Trophoblast cell (in vitro differentiated cells and primary cell): ENCODE measurements around the gene PLCD4.

Source experiments
- DNase-seq, 2 donors: peaks; one replicate each; pipeline ENCODE4 v3.0.0-alpha.2; 2016
- H2AFZ ChIP-seq: 2 replicates; pipeline ENCODE4 v1.6.1; 2013; ENCODE audit warnings: low read length, moderate library complexity, mild to moderate bottlenecking; ENCODE audit not compliant: insufficient read depth, poor library complexity
- H2AK5ac ChIP-seq: 2 replicates; pipeline ENCODE4 v1.6.1; 2013; ENCODE audit warnings: mild to moderate bottlenecking, low read length
- H2BK120ac ChIP-seq: 2 replicates; pipeline ENCODE4 v1.6.1; 2013; ENCODE audit warnings: low read length, mild to moderate bottlenecking, moderate library complexity; ENCODE audit not compliant: insufficient read depth, poor library complexity
- H2BK12ac ChIP-seq: 2 replicates; pipeline ENCODE4 v1.6.1; 2013; ENCODE audit warnings: mild to moderate bottlenecking, low read length, moderate library complexity
- H2BK5ac ChIP-seq: 2 replicates; pipeline ENCODE4 v1.6.1; 2013; ENCODE audit warnings: low read length, low read depth, moderate library complexity, mild to moderate bottlenecking; ENCODE audit not compliant: poor library complexity
- H3K14ac ChIP-seq: 2 replicates; pipeline ENCODE4 v1.6.1; 2013; ENCODE audit warnings: mild to moderate bottlenecking, low read length
- H3K18ac ChIP-seq: 2 replicates; pipeline ENCODE4 v1.6.1; 2013; ENCODE audit warnings: mild to moderate bottlenecking, low read length
- H3K23ac ChIP-seq: 2 replicates; pipeline ENCODE4 v1.6.1; 2013; ENCODE audit warnings: low read length
- H3K27ac ChIP-seq: 2 replicates; pipeline ENCODE4 v1.5.1; 2013; ENCODE audit warnings: low read depth, mild to moderate bottlenecking, inconsistent platforms, low read length, moderate library complexity
- H3K27me3 ChIP-seq: 2 replicates; pipeline ENCODE4 v1.6.1; 2013; ENCODE audit warnings: inconsistent platforms, mild to moderate bottlenecking, low read length, moderate library complexity; ENCODE audit not compliant: insufficient read depth
- H3K36me3 ChIP-seq, 2 experiments: 1 replicate in 1 of 2; 2 replicates in 1 of 2; pipeline ENCODE4 v1.6.1; 2013; ENCODE audit warnings: low read length in 2 of 2, mild to moderate bottlenecking in 2 of 2, moderate library complexity in 1 of 2; ENCODE audit not compliant: insufficient read depth in 2 of 2, control insufficient read depth in 1 of 2
- H3K4ac ChIP-seq: 2 replicates; pipeline ENCODE4 v1.6.1; 2013; ENCODE audit warnings: low read depth, mild to moderate bottlenecking, low read length, moderate library complexity
- H3K4me1 ChIP-seq, 2 experiments: 1 replicate in 1 of 2; 2 replicates in 1 of 2; pipeline ENCODE4 v1.6.1; 2013; ENCODE audit warnings: low read length in 2 of 2, mild to moderate bottlenecking in 2 of 2, moderate library complexity in 1 of 2; ENCODE audit not compliant: insufficient read depth in 2 of 2, control insufficient read depth in 1 of 2
- H3K4me2 ChIP-seq: 2 replicates; pipeline ENCODE4 v1.6.1; 2013; ENCODE audit warnings: inconsistent platforms, mild to moderate bottlenecking, low read length, moderate library complexity
- H3K4me3 ChIP-seq: 2 replicates; pipeline ENCODE4 v1.5.1; 2013; ENCODE audit warnings: mild to moderate bottlenecking, low read depth, low read length, inconsistent platforms
- H3K79me1 ChIP-seq: one replicate; pipeline ENCODE4 v1.6.1; 2013; ENCODE audit warnings: low read length
- H3K79me2 ChIP-seq: 2 replicates; pipeline ENCODE4 v1.6.1; 2013; ENCODE audit warnings: low read length, mild to moderate bottlenecking; ENCODE audit not compliant: control insufficient read depth, insufficient read depth, poor library complexity
- H3K9ac ChIP-seq: 2 replicates; pipeline ENCODE4 v1.6.1; 2013; ENCODE audit warnings: mild to moderate bottlenecking, low read length
- H3K9me3 ChIP-seq: 2 replicates; pipeline ENCODE4 v1.6.1; 2013; ENCODE audit warnings: low read depth, mild to moderate bottlenecking, control low read depth, inconsistent platforms, low read length; ENCODE audit not compliant: insufficient read depth
- H4K12ac ChIP-seq: 2 replicates; pipeline ENCODE4 v1.6.1; 2013; ENCODE audit warnings: low read depth, mild to moderate bottlenecking, low read length, moderate library complexity
- H4K8ac ChIP-seq: 2 replicates; pipeline ENCODE4 v1.6.1; 2013; ENCODE audit warnings: low read depth, mild to moderate bottlenecking, low read length, moderate library complexity
- H4K91ac ChIP-seq: one replicate; pipeline ENCODE4 v1.6.1; 2013; ENCODE audit warnings: low read depth, mild to moderate bottlenecking, low read length, moderate library complexity
- WGBS: extraction: QIAGEN DNeasy Blood & Tissue Kit; methylation state at CpG from one replicate; pipeline ENCODE4 v1.1.7; 2013; ENCODE audit warnings: missing lambda C conversion rate; ENCODE audit not compliant: insufficient read length, insufficient coverage; ENCODE audit errors: extremely low coverage; 5-methylcytosine and 5-hydroxymethylcytosine counted together

PLCD4 gene

DNA sequence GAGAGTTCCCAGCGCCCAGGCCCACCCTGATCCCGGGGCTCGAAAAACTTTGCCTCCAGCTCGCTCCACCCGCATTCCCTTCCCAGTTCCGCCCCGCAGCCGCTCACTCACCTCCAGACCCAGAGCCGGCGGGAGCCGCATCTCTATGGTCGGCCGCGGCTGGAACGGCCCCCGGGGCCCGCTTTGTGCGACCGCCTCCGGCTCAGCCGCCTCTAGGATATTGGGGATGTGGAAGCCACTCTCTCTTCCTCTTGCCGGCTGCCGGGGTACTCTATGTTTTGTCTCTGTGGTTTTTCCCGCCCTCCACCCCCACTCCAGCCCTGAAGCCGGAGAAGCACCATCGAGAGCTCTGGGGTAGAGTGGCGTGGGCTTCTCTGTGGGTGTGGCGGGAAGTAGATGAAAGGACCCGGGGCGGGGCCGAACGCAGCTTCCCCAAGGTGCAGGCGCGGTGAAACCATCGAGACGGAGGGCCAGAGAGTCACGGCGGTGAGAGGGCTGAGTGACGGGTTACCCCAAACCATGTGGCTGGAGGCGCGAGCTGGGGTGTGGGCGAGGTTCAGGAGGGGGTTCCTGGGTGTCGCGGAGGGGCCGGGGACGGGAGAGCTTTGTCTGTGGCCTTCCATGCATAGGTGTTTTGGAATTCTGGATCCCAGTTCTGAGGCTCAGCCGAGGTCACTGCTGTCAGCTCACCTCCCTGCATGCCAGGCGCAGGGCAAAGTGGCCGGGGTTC lies 51.7 kb downstream of the PLCD4 start, which contains the start of the genes BCS1L and ZNF142:
BCS1L (plus strand) TSS at position 426 of the 730 bp plus-strand sequence. CDS start 1,305 bp downstream, outside the sequence.
ZNF142 (minus strand) TSS at position 366 of the 730 bp plus-strand sequence. CDS start 3,194 bp downstream, outside the sequence.
- Histone ChIP-seq H3K4ac (peak within 1 kb of the TSS; percentile 72), H3K18ac (peak within 1 kb of the TSS; percentile 60), H3K79me2 (peaks cover 4% of the 10 kb centered on the region), H4K91ac (peak within 1 kb of the TSS; percentile 74), H3K36me3 (peaks cover 41 to 52% of the 10 kb centered on the region in 2 experiments), H2BK120ac (peak within 1 kb of the TSS; percentile 25), H3K9me3 (no peaks in the 10 kb centered on the region), H3K9ac (peak within 1 kb of the TSS; percentile 86), H3K27me3 (no peaks in the 10 kb centered on the region), H2AK5ac (no peak within 1 kb of the TSS), H3K4me3 (peak within 1 kb of the TSS; percentile 92), H3K23ac (no peak within 1 kb of the TSS), H2BK12ac (no peak within 1 kb of the TSS), H3K79me1 (peaks cover 6% of the 10 kb centered on the region), H3K4me2 (peak within 1 kb of the TSS; percentile 78), H3K14ac (peak within 1 kb of the TSS; percentile 73), H2BK5ac (peak within 1 kb of the TSS; percentile 46), H4K12ac (peak within 1 kb of the TSS; percentile 68), H4K8ac (peak within 1 kb of the TSS; percentile 94), H3K4me1 (peaks cover 3 to 4% of the 10 kb centered on the region in 2 experiments), H2AFZ (peak within 1 kb of the TSS; percentile 95), H3K27ac (peak within 1 kb of the TSS; percentile 47)
- WGBS = no CpG with 5 or more reads among the region's 49 CpGs
- peak; percentile 72 to 77 for DNase-seq

DNA sequence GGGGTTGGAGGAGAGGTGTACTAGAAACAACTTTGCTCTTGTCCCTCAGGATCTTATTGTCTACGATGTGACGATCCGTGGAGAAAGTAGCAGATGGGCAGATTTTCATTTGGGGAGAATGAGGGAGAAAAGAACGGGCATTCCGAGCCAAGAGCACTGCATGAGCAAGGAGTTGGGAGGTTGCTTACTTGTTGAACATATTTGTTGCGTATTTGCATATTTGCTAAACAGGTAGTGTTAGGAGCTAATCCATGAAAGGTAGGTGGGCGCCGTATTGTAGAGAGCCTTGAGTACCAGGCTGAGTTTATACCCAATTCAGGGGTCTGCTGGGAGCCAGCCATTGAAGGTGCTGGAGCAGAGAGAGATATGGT lies 52.3 kb downstream of the PLCD4 start:
- Histone ChIP-seq H3K4ac (no peak overlapping the region), H3K18ac (peak overlapping the region; percentile 4), H3K79me2 (peaks cover 4% of the 10 kb centered on the region), H3K4me1 (peaks cover 3 to 4% of the 10 kb centered on the region in 2 experiments), H3K14ac (peak overlapping the region; percentile 0), H2BK12ac (no peak overlapping the region), H4K8ac (peak overlapping the region; percentile 14), H3K79me1 (peaks cover 6% of the 10 kb centered on the region), H3K36me3 (peaks cover 43 to 54% of the 10 kb centered on the region in 2 experiments), H3K23ac (no peak overlapping the region), H4K12ac (no peak overlapping the region), H3K27ac (no peak overlapping the region), H3K9ac (peak overlapping the region; percentile 76), H4K91ac (no peak overlapping the region), H2BK120ac (no peak overlapping the region), H2BK5ac (no peak overlapping the region), H2AFZ (peak overlapping the region; percentile 20), H2AK5ac (no peak overlapping the region), H3K27me3 (no peaks in the 10 kb centered on the region), H3K9me3 (no peaks in the 10 kb centered on the region), H3K4me3 (peak overlapping the region; percentile 92), H3K4me2 (peak overlapping the region; percentile 78)
- DNase-seq = no peak
- no CpG with 5 or more reads among the region's 8 CpGs for WGBS

DNA sequence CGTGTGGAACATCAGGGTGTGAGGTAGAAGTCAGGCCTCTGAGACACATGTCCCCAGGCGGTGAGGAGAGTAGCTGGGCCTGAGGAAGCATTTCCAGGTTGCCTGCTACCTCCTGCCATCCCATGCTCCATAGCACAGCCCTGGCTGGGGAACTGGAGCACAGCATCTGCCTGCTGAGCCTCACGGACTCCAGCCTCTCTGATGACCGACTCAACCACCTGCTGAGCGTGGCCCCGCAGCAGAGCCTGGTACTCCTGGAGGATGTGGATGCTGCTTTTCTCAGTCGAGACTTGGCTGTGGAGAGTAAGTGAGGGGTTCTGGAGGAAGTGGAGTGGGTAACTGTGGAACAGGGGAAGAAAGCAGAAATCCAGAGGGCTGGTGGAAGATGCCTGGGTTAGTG lies 54.7 kb downstream of the PLCD4 start:
- DNase-seq = no peak
- Histone ChIP-seq H2AK5ac (no peak overlapping the region), H3K18ac (no peak overlapping the region), H2BK12ac (no peak overlapping the region), H3K9me3 (no peaks in the 10 kb centered on the region), H4K12ac (no peak overlapping the region), H3K23ac (no peak overlapping the region), H3K4me1 (peaks cover 3 to 4% of the 10 kb centered on the region in 2 experiments), H3K9ac (no peak overlapping the region), H2BK5ac (no peak overlapping the region), H3K4me3 (no peak overlapping the region), H3K4ac (no peak overlapping the region), H4K8ac (no peak overlapping the region), H3K36me3 (peaks cover 45 to 56% of the 10 kb centered on the region in 2 experiments), H4K91ac (no peak overlapping the region), H3K4me2 (no peak overlapping the region), H2BK120ac (no peak overlapping the region), H3K14ac (no peak overlapping the region), H3K79me2 (peaks cover 4% of the 10 kb centered on the region), H2AFZ (no peak overlapping the region), H3K27me3 (no peaks in the 10 kb centered on the region), H3K79me1 (peaks cover 6% of the 10 kb centered on the region), H3K27ac (no peak overlapping the region)
- WGBS = no CpG with 5 or more reads among the region's 7 CpGs

DNA sequence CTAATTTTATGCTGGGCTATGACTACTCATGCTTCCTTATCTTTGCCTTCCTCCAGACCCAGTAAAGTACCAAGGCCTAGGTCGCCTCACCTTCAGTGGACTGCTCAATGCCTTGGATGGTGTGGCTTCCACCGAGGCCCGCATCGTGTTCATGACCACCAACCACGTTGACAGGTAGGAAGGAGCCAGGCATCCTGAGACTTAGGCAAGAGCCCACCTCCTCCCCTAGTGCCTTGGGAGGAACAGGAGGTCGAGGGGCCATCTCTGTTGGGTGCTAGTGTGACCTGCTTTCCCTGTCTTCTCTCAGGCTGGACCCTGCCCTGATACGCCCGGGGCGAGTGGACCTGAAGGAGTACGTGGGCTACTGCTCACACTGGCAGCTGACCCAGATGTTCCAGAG lies 55.1 kb downstream of the PLCD4 start:
- Histone ChIP-seq H3K36me3 (peaks cover 48 to 57% of the 10 kb centered on the region in 2 experiments), H2BK12ac (no peak overlapping the region), H3K9me3 (no peaks in the 10 kb centered on the region), H4K91ac (no peak overlapping the region), H3K18ac (no peak overlapping the region), H2AK5ac (no peak overlapping the region), H4K12ac (no peak overlapping the region), H3K79me2 (peaks cover 4% of the 10 kb centered on the region), H2BK5ac (no peak overlapping the region), H3K4me3 (no peak overlapping the region), H3K4me2 (no peak overlapping the region), H3K14ac (no peak overlapping the region), H3K79me1 (peaks cover 6% of the 10 kb centered on the region), H4K8ac (no peak overlapping the region), H3K9ac (no peak overlapping the region), H2BK120ac (no peak overlapping the region), H2AFZ (no peak overlapping the region), H3K27ac (no peak overlapping the region), H3K4me1 (peaks cover 3 to 4% of the 10 kb centered on the region in 2 experiments), H3K23ac (no peak overlapping the region), H3K4ac (no peak overlapping the region), H3K27me3 (no peaks in the 10 kb centered on the region)
- DNase-seq = no peak
- no CpG with 5 or more reads among the region's 10 CpGs for WGBS
